GM23338 (cell line): Measurements from ENCODE around the gene ANO4. TPM values are rescaled to one million over a fixed set of nuclear protein-coding genes. Genes with fewer than 3 reads are reported as not detected.

Experiments
- ATAC-seq: fragments of 200-7000 bp; cut with Tn5 transposase; 3 replicates; pipeline ENCODE4 v1.9.1; 2020
- DNase-seq: peaks from one replicate; pipeline ENCODE4 v3.0.0-alpha.2; 2015; ENCODE audit warnings: low spot score
- H2AFZ ChIP-seq: fragments of 200-600 bp; sonication (generic); 2 replicates; pipeline ENCODE4 v1.8.0; 2016; ENCODE audit warnings: antibody characterized with exemption, mild to moderate bottlenecking, moderate library complexity
- H3F3A ChIP-seq: fragments of 200-600 bp; sonication (generic); replicated peaks from 2 replicates; pipeline ENCODE4 v1.8.0; 2017; ENCODE audit warnings: antibody characterized with exemption, mixed run types, low read depth
- H3K27ac ChIP-seq: fragments of 200-600 bp; sonication (generic); 2 replicates; pipeline ENCODE4 v1.6.1; 2016; ENCODE audit warnings: low read depth
- H3K27me3 ChIP-seq: fragments of 200-600 bp; sonication (generic); 2 replicates; pipeline ENCODE4 v1.8.0; 2016; ENCODE audit warnings: mild to moderate bottlenecking, mixed run types, moderate library complexity; ENCODE audit not compliant: insufficient read depth
- H3K36me3 ChIP-seq: fragments of 200-600 bp; sonication (generic); 2 replicates; pipeline ENCODE4 v1.8.0; 2016; ENCODE audit warnings: mild to moderate bottlenecking; ENCODE audit not compliant: insufficient read depth
- H3K4me1 ChIP-seq: fragments of 200-600 bp; sonication (generic); 2 replicates; pipeline ENCODE4 v1.8.0; 2016; ENCODE audit warnings: mild to moderate bottlenecking, moderate library complexity; ENCODE audit not compliant: insufficient read depth
- H3K4me2 ChIP-seq: fragments of 200-600 bp; sonication (generic); 2 replicates; pipeline ENCODE4 v1.7.1; 2017; ENCODE audit warnings: mixed run types
- H3K4me3 ChIP-seq: fragments of 200-600 bp; sonication (generic); 2 replicates; pipeline ENCODE4 v1.6.1; 2016; ENCODE audit warnings: mixed run types
- H3K79me2 ChIP-seq: fragments of 200-600 bp; sonication (generic); replicated peaks from 2 replicates; pipeline ENCODE4 v1.8.0; 2017; ENCODE audit warnings: mild to moderate bottlenecking; ENCODE audit not compliant: insufficient read depth
- H3K9me2 ChIP-seq: fragments of 200-600 bp; sonication (generic); 2 replicates; pipeline ENCODE4 v1.8.0; 2017; ENCODE audit not compliant: insufficient read depth
- H4K20me1 ChIP-seq: fragments of 200-600 bp; sonication (generic); replicated peaks from 2 replicates; pipeline ENCODE4 v1.8.0; 2017; ENCODE audit warnings: mild to moderate bottlenecking; ENCODE audit not compliant: insufficient read depth
- H3K27ac Mint-ChIP-seq: 2 replicates; pipeline ENCODE4 v1.8.0; 2020; ENCODE audit warnings: inconsistent platforms, mild to moderate bottlenecking, moderate library complexity, mixed read lengths
- H3K27me3 Mint-ChIP-seq: 3 replicates; pipeline ENCODE4 v1.8.0; 2022; ENCODE audit warnings: low read depth, mild to moderate bottlenecking, moderate library complexity, mixed read lengths, inconsistent platforms; ENCODE audit not compliant: insufficient read depth, poor library complexity
- H3K36me3 Mint-ChIP-seq: 3 replicates; pipeline ENCODE4 v1.8.0; 2021; ENCODE audit warnings: low read depth, mild to moderate bottlenecking, inconsistent platforms, moderate library complexity, mixed read lengths
- H3K4me1 Mint-ChIP-seq: 3 replicates; pipeline ENCODE4 v1.8.0; 2020; ENCODE audit warnings: mild to moderate bottlenecking, inconsistent platforms, mixed read lengths
- H3K4me3 Mint-ChIP-seq: 3 replicates; pipeline ENCODE4 v1.8.0; 2021; ENCODE audit warnings: moderate library complexity, mild to moderate bottlenecking, inconsistent platforms, mixed read lengths
- H3K9me3 Mint-ChIP-seq: 3 replicates; pipeline ENCODE4 v1.8.0; 2020; ENCODE audit warnings: moderate library complexity, mild to moderate bottlenecking, inconsistent platforms, mixed read lengths
- EZH2 ChIP-seq: fragments of 200-600 bp; sonication (generic); IDR thresholded peaks from one replicate; pipeline ENCODE4 v1.8.0; 2017; ENCODE audit warnings: antibody characterized with exemption, mild to moderate bottlenecking, low read depth; ENCODE audit not compliant: unreplicated experiment
- EZH2phosphoT487 ChIP-seq: fragments of 200-600 bp; sonication (generic); IDR thresholded peaks from one replicate; pipeline ENCODE4 v1.8.1; 2018; ENCODE audit warnings: antibody characterized with exemption; ENCODE audit not compliant: unreplicated experiment
- NANOG ChIP-seq: IDR thresholded peaks from 2 replicates; pipeline ENCODE4 v1.6.1; 2016; ENCODE audit warnings: antibody characterized with exemption, borderline replicate concordance
- ZNF114 ChIP-seq: fragments of 250-450 bp; sonication (Bioruptor Pico); IDR thresholded peaks from 2 replicates; pipeline ENCODE4 v1.5.0; 2020; ENCODE audit warnings: mild to moderate bottlenecking, moderate library complexity
- ZNF331 ChIP-seq: fragments of 250-450 bp; sonication (Bioruptor Pico); IDR thresholded peaks from 2 replicates; pipeline ENCODE4 v1.5.0; 2020; ENCODE audit warnings: low read depth, mild to moderate bottlenecking, moderate library complexity
- ZNF462 ChIP-seq: fragments of 250-450 bp; sonication (Bioruptor Pico); IDR thresholded peaks from 2 replicates; pipeline ENCODE4 v1.5.0; 2020; ENCODE audit warnings: mild to moderate bottlenecking, moderate library complexity
- polyA plus RNA-seq: library from polyadenylated mRNA; unstranded; fragments of >200 nt; fragmentation: Nextera tagmentation; extraction: Ambion mirVana; gene quantifications from 2 replicates; pipeline ENCODE4 v1.2.1, GENCODE V29; 2016
- total RNA-seq: library from RNA; depleted of rRNA; stranded (reverse); fragments of >200 nt; shearing (Covaris generic); gene quantifications from 2 replicates; pipeline ENCODE4 v1.2.3, GENCODE V29; 2014
- TF ChIP-seq, protein P1 (sequence below), 2 experiments: fragments of 200-600 bp in 1 of 2; sonication (generic) in 1 of 2; conservative IDR thresholded peaks; 2 replicates each; pipeline versions ENCODE4 v1.5.1 to v1.6.1; 2016 to 2017; ENCODE audit warnings: antibody characterized with exemption in 2 of 2, low read depth in 2 of 2, mild to moderate bottlenecking in 2 of 2, moderate library complexity in 1 of 2

Gene ANO4
- total and polyA plus RNA-seq, 2 experiments from 2014 or later, result 1.7 to 8.7 TPM

DNA sequence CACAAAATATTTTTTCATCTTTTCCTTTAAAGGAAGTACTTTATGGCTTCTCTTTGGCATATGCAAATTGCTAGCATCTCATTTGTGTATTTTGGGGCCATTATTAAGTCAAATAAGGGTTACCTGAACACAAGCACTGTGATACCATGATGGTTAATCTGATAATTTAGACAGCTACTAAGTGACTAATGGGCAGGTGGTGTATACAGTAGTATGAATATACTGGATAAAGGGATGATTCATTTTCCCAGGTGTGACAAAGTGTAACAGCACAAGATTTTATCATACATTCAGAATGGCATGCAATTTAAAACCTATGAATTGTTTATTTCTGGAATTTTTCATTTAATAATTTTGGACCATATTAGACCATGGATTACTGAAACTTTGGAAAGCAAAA, 27.2 kb upstream of the ANO4 start:
- no peaks in the 10 kb centered on the region for H3K4me1 ChIP-seq
- no peaks in the 10 kb centered on the region for H3K79me2 ChIP-seq
- TF ChIP-seq ZNF114 (CRISPR knock-in tag) (no peak), ZNF462 (CRISPR knock-in tag) (no peak), EZH2 (no peak), EZH2phosphoT487 (no peak), NANOG (no peak), ZNF331 (CRISPR knock-in tag) (no peak)
- TF ChIP-seq, protein P1, sequence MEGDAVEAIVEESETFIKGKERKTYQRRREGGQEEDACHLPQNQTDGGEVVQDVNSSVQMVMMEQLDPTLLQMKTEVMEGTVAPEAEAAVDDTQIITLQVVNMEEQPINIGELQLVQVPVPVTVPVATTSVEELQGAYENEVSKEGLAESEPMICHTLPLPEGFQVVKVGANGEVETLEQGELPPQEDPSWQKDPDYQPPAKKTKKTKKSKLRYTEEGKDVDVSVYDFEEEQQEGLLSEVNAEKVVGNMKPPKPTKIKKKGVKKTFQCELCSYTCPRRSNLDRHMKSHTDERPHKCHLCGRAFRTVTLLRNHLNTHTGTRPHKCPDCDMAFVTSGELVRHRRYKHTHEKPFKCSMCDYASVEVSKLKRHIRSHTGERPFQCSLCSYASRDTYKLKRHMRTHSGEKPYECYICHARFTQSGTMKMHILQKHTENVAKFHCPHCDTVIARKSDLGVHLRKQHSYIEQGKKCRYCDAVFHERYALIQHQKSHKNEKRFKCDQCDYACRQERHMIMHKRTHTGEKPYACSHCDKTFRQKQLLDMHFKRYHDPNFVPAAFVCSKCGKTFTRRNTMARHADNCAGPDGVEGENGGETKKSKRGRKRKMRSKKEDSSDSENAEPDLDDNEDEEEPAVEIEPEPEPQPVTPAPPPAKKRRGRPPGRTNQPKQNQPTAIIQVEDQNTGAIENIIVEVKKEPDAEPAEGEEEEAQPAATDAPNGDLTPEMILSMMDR (conservative IDR thresholded peaks at IDR 0.05; ENCODE audit: low read depth in 2 of 2), result no peak
- Mint-ChIP-seq H3K9me3 (no peaks in the 10 kb centered on the region), H3K36me3 (no peaks in the 10 kb centered on the region), H3K27ac (no peak overlapping the region), H3K27me3 (no peaks in the 10 kb centered on the region), H3K4me1 (no peaks in the 10 kb centered on the region), H3K4me3 (no peak overlapping the region)
- H3K27ac ChIP-seq, result no peak overlapping the region
- H3K4me2 ChIP-seq, result no peak overlapping the region
- no peak for ATAC-seq
- no peak for DNase-seq
- no peak overlapping the region for H2AFZ ChIP-seq
- peaks cover 6% of the 10 kb centered on the region; the same call in 1 of the 2 replicates for H3K9me2 ChIP-seq
- no peak overlapping the region for H3K4me3 ChIP-seq
- no peaks in the 10 kb centered on the region for H3K27me3 ChIP-seq
- no peaks in the 10 kb centered on the region for H4K20me1 ChIP-seq
- H3F3A ChIP-seq, result no peaks in the 10 kb centered on the region
- H3K36me3 ChIP-seq, result no peaks in the 10 kb centered on the region
